Stimulated activated CD4-positive, alpha-beta T cell treated with anti-CD3 and anti-CD28 coated beads, TNF-alpha, amount 100 ng/mL, for 1 hour (primary cell): Measurements from ENCODE around the gene NPEPL1.

Experiments used
- DNase-seq, 3 donors: peaks; one replicate each; pipeline ENCODE4 v3.0.0-alpha.2; 2020; ENCODE audit warnings: low read depth in 3 of 3, low spot score in 1 of 3

The NPEPL1 gene

DNA sequence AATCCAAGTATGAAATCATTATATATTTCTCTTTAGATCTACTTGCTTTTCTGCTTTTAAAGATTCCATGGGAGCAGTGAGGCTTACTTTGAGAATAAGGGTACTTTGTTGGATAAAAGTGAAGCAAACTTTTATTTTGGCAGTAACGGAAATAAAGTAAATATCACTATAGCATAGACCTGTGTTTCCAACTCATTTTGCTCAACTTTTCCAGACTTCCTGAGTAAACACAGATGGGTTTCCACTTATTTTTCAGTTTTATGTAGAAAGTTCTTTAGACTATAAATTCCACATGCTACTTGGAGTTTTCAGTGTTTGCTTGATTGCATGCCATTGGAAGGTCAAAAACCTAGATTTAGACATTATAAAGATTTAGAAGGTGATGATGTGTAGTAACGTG lies 35.3 kb upstream of the NPEPL1 start:
- DNase-seq = no peak

DNA sequence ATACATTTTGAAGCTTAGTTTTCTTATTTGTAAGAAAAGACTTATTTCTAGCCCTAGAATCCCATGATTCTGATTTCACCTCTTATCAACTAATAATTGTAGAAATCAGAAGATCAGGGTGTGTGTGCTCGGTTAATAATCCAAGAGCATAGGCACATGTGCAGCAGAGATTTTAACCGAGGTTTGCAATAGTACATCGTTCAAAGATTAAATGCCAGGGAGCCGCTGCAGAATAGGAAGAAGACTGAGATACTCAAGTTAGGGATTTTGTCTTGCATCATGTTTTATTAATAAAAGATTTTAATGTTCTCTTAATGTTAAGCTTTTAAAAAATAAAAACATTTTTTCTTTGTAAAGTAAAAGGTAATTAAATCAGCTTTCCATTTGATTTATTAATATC lies 34.6 kb upstream of the NPEPL1 start:
- DNase-seq = no peak

DNA sequence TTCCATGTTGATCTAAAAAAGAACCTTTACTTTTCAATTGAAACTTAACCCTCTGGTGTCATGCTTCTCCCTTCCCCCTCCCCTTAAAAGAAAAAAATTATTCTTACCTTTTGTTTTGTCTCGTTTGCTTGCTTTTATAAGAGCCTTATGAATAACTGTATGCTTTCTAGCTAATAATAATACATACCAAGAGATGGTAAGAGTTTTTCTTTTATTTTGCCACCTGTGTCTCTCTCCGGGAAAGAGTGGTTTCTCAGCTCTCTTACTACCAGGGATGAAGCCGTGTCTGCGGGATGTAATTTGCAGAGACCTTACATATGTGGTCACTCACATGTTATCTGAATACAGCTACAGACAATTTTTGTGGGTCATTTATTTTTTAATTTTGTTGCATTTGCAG lies 33.8 kb upstream of the NPEPL1 start:
- no peak for DNase-seq

DNA sequence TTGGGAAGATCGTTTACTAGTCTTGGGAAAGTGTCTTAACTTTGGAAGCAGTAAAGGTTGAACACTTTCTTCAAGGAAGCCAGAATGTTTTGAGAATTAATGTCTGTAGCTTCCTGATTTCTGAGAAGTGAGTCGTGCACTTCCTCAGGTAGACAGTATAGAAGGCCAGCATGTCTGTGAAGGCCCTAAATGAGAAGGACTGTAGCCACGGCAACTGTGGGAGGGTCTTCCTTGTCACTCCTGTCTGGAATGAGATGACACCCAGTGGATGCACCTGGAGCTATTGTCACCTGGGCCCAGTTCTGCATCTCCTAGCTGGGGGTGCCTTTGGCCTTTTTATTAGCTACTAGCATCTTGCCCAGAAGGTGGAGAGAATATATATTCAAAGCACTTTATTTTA lies 32.8 kb upstream of the NPEPL1 start:
- no peak for DNase-seq

DNA sequence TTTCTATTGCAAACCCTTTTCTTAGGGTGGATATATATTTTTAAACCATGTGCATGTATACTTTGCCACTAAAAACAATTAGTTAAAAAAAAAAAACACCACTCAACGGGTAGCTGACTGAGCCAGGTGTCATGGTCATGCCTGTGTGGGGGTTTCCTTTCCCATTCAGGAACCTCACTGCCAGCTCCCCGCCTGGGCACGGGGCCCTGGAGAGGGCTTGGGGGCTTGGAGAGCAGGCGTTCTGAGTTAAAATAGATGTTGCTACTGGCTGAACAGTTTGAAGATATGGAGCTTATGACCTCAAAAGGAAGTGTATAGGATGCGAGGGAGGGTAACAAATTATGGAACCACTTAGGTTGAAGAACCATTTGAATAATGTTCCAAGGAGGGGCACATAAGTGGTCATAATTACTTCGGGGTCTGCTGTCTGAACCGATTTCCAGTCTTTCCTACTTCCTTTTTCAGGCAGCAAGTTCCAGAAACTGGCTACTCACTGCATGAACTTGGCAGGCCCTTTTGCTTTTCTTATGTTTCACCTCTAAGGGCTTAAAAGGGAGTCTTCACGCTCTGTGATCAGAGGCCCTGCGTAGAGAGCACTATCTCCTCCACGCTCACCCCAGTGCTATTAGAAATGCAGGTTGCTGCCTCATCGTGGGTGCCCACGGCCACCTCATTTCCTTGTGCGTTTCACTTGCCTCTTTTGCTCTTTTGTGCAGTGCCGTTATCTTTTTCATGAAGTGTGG lies 31.6 kb upstream of the NPEPL1 start:
- peak in 1 of 3 donors; percentile 15 for DNase-seq

DNA sequence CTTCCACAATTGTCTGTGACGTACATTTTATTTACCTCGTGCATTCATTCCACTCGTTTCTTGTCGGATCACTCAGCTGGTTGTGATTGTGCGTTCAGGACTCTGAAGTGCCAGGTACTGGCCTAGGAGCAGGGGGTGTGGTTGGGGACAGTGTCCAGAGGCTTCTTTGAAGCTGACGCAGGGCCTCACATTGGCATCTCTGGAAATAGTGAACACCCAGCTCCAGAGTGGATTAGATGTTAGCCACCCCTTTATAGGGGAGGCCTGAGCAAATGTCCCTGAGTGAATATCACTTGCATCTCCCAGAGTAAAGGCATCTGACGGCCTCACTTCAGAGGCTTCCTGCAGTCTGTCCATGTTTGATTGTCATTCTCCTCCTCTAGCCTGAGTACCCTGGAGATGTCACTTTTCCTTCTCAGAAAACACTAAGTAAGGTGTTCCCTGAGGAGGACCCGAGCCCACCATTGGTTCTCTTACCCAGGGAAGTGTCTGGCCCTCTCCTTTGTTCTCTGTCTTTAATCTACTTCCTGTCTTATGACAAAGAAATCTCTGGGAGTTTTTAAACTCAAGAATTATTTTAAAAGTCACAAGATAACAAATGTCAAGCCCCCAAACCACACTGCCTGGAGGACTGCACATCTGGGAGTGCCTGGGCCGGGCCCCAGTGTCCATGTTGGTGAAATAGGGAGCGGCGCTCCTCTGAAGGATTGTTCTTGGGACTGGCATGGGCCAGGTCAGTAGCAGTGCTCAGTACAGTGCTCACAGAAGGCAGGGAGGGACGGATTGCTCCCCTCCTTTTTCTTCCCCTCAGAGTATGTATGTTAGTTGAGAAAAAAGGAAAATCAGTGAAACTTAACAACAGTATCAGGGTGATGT lies 30.8 kb upstream of the NPEPL1 start:
- no peak for DNase-seq

DNA sequence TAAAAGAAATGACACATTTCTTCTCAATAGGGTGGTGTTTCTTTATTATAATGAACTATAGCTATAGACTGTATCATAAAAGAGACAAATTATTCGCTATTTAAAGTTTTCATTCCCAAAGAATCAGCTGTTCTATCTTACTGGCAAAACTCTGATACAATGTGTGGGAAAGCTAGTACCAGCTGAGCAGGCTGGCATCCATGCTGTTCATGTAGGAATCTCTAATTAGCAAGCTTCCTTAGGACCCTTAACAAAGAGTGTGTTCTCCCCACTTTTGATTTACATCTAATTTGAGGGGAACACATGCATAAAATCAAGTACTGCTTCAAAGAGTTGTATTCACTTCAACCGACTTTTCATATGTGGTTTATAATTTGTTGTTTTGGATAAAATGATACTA lies 28.3 kb upstream of the NPEPL1 start:
- DNase-seq = no peak

DNA sequence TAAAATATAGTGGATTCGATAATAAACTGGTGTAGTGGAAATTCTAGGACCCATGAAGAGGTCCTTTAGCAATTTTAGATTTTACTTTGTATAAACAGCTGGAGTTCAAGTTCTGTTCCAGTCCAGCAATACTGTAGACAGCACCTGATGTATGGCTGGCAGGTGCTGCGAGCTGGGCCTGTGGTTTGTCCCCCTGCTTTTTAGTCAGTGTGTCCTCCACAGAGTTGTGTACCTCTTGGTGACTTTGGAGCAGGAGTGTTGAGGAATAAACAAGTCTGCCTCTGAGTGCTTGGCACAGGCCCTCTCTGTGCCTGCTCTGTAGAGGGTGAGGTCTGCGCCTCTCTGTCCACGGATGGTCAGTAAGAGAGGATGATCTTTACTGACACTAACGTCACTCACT lies 27.7 kb upstream of the NPEPL1 start:
- DNase-seq = no peak

DNA sequence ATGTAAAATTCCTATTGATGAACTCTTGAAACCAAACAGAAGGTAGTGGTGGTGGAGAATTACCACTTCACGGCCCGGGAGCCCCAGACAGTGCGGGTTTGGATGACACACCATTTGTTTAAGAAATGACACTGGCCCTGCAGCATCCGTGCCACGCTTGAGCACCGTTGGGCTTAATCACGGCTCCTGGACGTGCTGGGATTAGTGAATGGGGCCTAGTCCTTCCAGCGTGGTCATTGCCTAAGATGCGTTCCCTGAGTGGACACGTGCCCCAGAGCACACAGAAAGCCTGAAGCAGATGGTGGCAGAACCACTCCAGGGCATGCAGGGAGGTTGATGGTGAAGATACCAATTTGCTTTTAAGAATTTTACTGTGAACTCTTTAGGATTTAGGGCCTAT lies 27.0 kb upstream of the NPEPL1 start:
- DNase-seq = no peak

DNA sequence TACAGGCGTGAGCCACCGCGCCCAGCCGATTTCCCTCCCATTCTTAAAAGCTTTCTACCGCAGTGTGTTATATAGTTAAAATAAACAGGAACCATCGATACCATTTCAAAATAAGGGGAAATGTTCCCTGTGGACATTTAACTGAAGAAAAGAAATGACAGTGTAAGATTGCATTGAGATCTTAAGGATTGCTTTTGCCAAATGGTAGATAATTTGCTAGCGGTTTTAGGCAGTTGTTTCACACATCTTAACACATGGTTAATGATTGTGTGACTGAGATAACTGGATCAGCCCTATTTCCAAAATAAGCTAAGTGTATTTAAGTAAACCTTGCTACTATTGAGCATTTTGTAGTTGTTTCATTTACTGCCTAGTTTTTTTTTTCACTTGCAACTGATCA lies 25.9 kb upstream of the NPEPL1 start:
- no peak for DNase-seq

DNA sequence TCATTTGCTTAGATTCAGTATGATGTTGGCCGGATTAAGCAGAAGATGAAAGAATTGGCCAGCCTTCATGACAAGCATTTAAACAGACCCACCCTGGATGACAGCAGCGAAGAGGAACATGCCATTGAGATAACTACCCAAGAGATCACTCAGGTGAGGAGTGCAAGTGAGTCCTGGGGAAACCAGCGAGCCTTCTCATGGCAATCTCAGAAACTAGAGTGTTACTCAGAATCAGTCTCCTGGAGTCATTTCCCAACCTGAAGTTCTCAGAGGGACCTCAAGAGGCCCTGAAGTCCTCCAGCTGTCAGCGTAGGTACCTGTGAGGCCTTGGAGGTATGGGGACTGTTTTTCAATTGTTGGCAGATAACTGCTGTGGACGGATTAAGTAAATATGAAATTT lies 24.6 kb upstream of the NPEPL1 start:
- no peak for DNase-seq

DNA sequence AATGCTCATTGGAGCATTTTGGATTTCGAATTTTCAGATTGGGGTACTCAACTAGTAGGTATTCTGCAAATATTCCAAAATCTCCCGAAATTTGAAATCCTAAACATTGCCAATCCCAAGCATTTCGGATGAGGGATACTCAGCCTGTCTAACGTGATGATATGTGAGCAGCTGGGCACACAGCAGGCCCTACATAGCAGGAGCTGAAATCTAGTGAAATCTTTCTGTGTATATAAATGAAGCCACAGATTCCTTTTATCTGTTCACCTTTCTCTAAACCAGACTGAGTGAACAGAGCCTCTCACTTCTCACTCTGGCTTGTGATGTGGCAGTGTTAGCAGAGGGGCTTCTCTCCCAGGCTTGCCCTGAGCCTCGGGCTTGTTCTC lies 23.7 kb upstream of the NPEPL1 start:
- no peak for DNase-seq

DNA sequence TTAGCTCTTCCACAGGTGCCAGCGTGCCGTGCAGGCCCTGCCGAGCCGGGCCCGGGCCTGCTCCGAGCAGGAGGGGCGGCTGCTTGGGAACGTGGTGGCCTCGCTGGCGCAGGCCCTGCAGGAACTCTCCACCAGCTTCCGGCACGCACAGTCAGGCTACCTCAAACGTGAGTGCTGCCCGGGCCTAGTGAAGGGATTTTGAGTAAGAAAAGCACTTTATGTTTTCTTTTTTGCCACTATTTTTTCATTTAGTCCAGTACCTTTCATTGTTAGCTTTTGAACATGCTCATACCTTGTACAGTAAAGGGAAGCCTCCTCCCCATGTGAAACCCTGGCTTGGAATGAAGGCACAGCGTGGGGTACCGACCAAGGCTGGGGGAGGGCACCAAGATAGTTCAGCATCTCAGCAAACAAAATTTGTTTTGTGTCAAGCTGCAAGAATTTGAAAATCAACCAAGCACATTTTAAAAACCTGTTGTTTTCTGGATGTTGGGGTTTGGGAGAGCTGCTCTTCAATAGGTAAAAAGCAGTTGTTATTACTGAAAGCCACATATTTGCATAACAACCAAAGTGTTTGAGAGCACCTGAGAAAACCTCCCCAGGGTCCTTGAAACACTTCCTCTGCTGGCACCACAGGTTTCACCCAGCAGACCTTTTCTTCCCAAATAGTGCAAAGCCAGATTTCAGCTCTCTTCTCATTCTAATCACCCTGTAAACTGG lies 23.2 kb upstream of the NPEPL1 start:
- no peak for DNase-seq

DNA sequence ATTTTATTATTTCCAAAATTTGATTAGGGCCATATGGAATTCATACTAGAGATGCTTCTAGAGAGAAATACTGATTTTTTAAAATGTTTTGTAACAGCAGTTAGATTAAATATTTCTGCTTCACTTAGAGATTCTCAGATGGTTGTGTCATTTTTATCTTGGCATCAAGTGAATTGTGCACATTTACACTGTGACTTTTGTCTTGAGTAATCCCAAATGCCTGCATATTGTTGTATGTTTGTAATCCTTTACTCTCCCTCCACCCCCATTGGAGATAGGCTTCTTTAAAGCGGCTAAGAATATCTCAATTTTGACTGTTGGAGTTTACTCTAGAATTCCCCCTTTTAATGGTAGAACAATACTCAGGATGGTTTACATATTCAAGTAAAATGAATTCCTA lies 22.5 kb upstream of the NPEPL1 start:
- no peak for DNase-seq

DNA sequence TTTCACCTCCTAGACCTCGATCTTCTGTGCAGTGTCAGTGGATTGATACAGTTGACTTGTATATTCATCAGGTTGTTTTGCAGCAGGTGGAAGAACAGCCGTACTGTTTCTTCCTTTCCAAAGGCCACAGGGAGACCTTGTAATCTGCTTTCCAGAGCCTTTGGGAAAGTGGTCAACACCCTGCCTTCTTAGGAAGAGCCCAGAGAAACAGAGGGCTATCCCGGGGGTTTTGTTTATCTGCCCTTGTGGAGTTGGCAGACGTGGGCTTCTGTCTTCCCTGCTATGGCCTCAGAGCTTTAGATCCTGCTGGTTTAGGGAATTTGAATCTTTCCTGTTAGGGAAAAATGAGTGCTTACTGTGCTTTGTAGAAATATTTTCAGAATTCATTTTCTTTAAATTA lies 21.9 kb upstream of the NPEPL1 start:
- DNase-seq = no peak

DNA sequence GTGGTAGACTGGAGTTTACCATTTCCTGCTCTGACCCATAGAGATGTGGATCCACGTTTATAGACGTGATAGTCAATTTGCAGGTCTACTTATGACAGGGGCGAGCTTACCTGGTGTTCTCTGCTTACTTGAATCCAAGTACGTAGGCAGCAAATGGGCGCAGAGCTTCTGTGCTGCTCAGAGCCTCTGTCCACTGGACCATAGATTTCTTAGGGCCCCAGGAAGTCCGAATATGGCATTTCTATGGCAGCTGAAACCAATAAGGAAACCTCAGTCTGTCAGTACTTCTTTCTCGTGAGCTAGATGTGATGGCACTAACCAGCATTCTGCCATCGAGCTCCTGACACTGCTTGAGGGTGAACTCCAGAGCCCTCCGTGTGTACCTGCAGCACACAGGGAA lies 19.5 kb upstream of the NPEPL1 start:
- no peak for DNase-seq

DNA sequence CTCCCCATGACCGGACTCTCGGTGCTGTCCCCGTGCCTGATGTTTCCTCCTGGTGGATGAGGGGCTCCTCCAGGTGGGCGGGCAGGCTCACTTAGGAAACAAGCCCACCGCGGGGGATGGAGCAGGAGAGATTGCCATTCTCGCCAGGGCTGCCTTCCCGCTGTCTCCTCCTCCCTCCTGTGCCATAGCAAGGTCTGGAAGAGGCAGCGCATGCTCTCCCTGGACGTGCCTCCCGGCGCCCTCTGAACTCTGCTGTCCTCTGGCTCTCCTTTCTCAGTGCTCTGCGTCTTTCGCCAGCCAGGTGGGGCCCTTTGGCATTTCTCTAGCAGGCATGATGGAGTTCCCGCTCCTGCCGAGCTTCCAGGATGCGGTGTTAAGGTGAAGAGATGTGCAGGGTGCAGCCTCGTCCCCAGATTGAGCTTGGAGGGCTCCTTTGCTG lies 17.4 kb upstream of the NPEPL1 start:
- no peak for DNase-seq

DNA sequence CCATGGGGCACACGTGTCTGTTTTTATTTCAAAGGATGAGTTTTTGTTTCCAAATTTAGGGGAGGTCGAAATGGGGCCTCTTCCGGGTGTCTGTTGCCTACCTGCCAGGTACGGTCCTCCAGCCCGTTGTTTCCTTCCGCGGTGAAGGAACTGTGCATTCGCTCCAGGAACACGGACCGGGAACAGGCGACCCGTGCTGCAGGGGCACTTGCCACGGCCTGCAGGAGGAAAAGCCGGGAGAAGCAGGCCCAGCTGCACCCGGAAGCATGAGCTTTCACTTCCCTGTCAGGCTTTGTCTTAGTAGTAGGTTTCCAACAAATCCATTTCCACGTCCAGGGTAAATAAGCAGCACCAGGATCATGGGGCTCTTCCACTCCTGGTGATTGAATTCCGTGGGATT lies 17.0 kb upstream of the NPEPL1 start:
- DNase-seq = no peak

DNA sequence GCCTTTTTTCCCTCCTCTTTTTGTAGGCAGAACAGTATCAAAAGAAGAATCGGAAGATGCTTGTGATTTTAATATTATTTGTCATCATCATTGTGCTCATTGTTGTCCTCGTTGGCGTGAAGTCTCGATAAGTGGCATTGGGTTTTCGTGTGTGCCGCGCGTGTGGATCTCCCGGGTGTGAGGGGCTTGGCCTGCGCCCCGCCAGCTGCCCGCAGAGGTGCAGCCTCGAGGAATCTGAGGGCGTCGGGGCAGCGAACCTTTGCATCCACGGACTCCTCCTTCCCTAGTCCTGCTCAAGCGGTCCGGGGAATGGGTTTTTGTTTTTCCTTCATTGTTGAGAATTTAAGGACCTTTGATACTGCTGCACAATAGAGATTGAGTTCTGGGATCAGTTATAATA lies 16.4 kb upstream of the NPEPL1 start:
- DNase-seq = no peak

DNA sequence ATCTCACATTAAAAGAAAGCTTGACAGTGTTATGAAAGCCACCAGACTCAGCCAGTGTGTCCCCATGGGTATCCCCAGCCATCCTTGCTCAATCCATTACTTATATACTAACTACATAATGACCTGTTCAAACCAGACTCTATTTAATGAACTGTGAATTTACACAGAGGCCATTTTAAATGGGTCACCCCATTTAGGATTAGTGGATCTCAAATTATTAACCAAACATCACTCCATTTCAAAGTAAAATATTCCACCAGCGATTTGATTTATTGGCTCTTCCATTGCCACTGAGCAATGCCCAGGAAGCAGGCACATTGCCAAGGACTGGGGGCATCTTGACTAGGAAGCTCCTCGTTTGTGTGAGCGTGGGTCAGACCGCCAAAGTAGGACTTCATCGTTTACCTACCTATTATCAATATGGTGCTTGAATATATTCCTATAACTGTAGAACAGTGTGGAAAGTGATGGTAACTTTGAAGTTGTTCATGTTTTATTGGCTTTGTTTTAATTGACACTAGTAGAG lies 15.5 kb upstream of the NPEPL1 start:
- DNase-seq = no peak

DNA sequence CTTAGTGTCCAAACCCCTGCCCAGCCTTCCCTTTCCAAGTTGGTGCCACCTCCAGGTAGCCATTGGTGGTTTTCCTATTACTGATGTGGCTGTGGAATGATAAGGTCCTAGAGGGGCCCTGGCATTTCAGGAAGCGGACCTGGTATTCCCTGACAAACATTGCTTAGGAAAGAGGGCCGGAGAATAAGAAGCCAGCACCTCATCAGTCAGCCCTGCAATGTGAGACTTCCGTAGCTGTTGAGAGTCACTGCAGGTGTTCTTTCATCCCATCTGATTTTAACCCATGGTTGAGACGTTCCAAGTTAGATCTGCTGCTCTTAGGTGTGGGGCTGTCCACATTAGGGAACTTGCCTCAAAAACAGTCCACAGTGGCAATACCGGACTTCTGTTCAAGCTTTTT lies 14.8 kb upstream of the NPEPL1 start:
- no peak for DNase-seq

DNA sequence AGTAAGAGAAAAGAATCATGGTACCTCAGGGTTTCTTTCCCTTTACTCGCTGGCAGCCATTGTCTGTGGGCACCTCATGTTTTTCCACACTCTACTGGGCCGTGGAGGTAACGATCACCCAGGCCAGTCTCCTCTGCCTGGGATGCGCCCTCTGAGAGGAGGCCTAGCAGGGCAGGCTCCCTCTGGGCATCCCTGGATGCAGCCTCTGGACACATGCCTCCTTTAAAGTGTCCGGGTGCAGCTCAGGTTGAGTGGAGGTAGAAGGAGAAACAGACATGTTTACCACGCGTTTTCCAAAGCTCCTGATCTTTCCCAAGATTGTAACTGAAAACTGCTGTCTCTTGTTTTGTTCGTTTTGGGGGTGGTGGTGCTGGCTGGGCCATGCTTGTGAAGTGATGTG lies 13.8 kb upstream of the NPEPL1 start:
- no peak for DNase-seq
